Right lobe of liver (tissue), 6 donors: ENCODE data around the gene INSRR. TPM values are rescaled to one million over a fixed set of nuclear protein-coding genes. Genes with fewer than 3 reads are reported as not detected.

Source experiments
- ATAC-seq, 4 donors: fragments of 200-7000 bp; cut with Tn5 transposase; one replicate each; pipeline ENCODE4 v1.9.1; 2020; ENCODE audit warnings: mild to moderate bottlenecking in 4 of 4, moderate library complexity in 4 of 4
- DNase-seq, 3 donors: peaks; one replicate each; pipeline ENCODE4 v3.0.0-alpha.2; 2020
- H3K27ac ChIP-seq, 3 donors: fragments of 200-600 bp; one replicate each; pipeline ENCODE4 v1.8.0; 2022
- H3K27me3 ChIP-seq, 2 donors: fragments of 200-600 bp; one replicate each; pipeline ENCODE4 v1.8.0; 2022
- H3K36me3 ChIP-seq, 4 donors: fragments of 200-600 bp; sonication (generic) in 1 of 4; one replicate each; pipeline versions ENCODE4 v1.5.1 to v1.8.0; 2017 to 2022; ENCODE audit warnings: control low read depth in 1 of 4
- H3K4me1 ChIP-seq, 4 donors: fragments of 200-600 bp; sonication (generic) in 1 of 4; one replicate each; pipeline versions ENCODE4 v1.5.1 to v1.8.0; 2017 to 2022; ENCODE audit warnings: control low read depth in 1 of 4
- H3K4me3 ChIP-seq, 3 donors: fragments of 200-600 bp; one replicate each; pipeline ENCODE4 v1.8.0; 2022
- H3K9me3 ChIP-seq, 4 donors: fragments of 200-600 bp; sonication (generic) in 1 of 4; one replicate each; pipeline versions ENCODE4 v1.5.1 to v1.8.0; 2017 to 2022; ENCODE audit warnings: control low read depth in 1 of 4
- POLR2A ChIP-seq: fragments of 450-650 bp; IDR thresholded peaks from one replicate; pipeline ENCODE4 v1.6.1; 2017; ENCODE audit warnings: antibody characterized with exemption, mild to moderate bottlenecking
- WGBS: methylation state at CpG from one replicate; pipeline ENCODE4 v1.1.6; 2018; ENCODE audit warnings: low coverage, low lambda C conversion rate; ENCODE audit not compliant: insufficient coverage; ENCODE audit errors: missing lambda C conversion rate; 5-methylcytosine and 5-hydroxymethylcytosine counted together
- intact Hi-C, 2 donors: fragments of 100-400 bp; cut with DNase I; formaldehyde crosslinking; loops; one replicate each; pipeline versions ENCODE4 v1.11.2 to v1.14.1; 2022
- total RNA-seq, 6 experiments: library from RNA; depleted of rRNA in 2 of 6; stranded (reverse); fragments of >200 nt in 2 of 6; fragmentation: NEBNext Ultra II Directional in 3 of 6; extraction: Animal tissue kit (Norgen Biotek cat#: 25700) in 3 of 6; gene quantifications; one replicate each; pipeline versions ENCODE4 v1.1.0 to v1.2.4, GENCODE V29; 2016 to 2023
- TF ChIP-seq, protein P1 (sequence below), 4 donors: fragments of 200-600 bp in 3 of 4; fragments of 450-650 bp in 1 of 4; IDR thresholded peaks; one replicate each; pipeline versions ENCODE4 v1.5.1 to v1.8.0; 2016 to 2022; ENCODE audit warnings: antibody characterized with exemption in 4 of 4, mild to moderate bottlenecking in 2 of 4
- donor health status: DM: no; HTN: yes; CAD: no.
- donor health status: DM: no; HTN: no; CAD: no.
- donor health status: DM: no; HTN: no; CAD: no.
- donor health status: DM: no; HTN: yes; CAD: no.
- donor health status: DM: no; HTN: yes; CAD: no.

INSRR gene
- total RNA-seq, 6 experiments from 2014 or later = not detected

DNA sequence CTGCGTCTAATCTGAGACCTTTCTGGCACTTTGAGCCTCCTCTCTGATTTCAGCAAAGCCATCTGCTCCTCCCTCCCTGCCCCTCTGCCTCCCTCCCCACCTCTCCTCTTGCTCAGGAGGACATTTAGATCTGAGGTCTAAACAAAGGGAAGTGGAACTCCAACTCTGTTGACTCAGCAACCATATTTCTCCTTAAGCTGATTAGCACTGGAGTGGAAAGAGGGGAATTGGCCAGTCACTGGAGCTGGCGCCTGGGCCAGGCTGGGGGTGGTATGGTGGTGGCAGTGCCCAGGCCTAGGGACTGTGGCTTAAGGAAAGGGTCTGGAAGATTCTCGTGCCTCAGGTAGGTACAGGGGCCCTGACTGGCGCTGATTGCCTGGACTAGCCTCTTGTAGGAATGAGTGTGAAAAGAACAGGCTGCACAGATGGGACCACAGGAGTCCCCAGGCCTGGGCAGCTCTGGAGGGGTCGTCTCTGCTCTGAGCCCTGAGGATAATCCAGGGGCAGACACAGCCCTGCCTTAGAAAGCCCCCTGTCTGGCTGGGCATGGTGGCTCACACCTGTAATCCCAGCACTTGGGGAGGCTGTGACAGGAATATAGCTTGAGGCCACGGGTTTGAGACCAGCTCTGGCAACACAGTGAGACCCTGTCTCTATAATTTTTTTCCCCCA lies 54.2 kb downstream of the INSRR start:
- H3K9me3 ChIP-seq = no peaks in the 10 kb centered on the region
- ATAC-seq (peak; percentile 42 to 67 (median 53)), DNase-seq (no peak)
- H3K27ac ChIP-seq = no peak overlapping the region
- peaks cover 2 to 17% (median 11%) of the 10 kb centered on the region in 4 donors for H3K36me3 ChIP-seq
- intact Hi-C loops = no loop called here
- peaks cover 0 to 13% (median 0%) of the 10 kb centered on the region in 4 donors for H3K4me1 ChIP-seq
- H3K27me3 ChIP-seq = no peaks in the 10 kb centered on the region
- 79% methylated on average over 3 of the region's 6 CpGs for WGBS
- TF ChIP-seq POLR2A = no peak
- TF ChIP-seq, protein P1, sequence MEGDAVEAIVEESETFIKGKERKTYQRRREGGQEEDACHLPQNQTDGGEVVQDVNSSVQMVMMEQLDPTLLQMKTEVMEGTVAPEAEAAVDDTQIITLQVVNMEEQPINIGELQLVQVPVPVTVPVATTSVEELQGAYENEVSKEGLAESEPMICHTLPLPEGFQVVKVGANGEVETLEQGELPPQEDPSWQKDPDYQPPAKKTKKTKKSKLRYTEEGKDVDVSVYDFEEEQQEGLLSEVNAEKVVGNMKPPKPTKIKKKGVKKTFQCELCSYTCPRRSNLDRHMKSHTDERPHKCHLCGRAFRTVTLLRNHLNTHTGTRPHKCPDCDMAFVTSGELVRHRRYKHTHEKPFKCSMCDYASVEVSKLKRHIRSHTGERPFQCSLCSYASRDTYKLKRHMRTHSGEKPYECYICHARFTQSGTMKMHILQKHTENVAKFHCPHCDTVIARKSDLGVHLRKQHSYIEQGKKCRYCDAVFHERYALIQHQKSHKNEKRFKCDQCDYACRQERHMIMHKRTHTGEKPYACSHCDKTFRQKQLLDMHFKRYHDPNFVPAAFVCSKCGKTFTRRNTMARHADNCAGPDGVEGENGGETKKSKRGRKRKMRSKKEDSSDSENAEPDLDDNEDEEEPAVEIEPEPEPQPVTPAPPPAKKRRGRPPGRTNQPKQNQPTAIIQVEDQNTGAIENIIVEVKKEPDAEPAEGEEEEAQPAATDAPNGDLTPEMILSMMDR (IDR thresholded peaks at IDR 0.05) = no peak
- no peak overlapping the region for H3K4me3 ChIP-seq

DNA sequence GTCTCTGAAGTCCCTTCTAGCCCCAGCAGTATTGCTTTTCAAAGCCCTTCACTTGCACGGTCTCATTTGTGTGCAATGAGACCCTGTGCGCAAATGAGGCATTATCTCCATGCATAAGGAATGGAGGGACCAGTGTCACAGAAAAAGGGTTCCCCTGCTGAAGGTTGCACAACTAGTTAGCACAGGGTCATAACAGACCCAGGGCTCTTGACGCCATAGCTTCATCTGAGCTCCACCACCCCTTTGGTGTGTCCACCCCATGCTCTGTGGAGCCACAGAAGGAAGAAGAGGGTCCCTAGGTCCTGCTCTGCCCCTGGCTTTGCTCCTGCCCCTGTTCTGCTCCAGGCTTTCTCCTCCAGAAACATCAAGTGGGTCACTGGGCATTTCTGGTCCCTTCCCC lies 54.9 kb downstream of the INSRR start:
- no peak for ATAC-seq
- TF ChIP-seq POLR2A = no peak
- TF ChIP-seq, protein P1 (IDR thresholded peaks at IDR 0.05) = no peak
- H3K36me3 ChIP-seq = peaks cover 2 to 22% (median 14%) of the 10 kb centered on the region in 4 donors
- no peaks in the 10 kb centered on the region for H3K9me3 ChIP-seq
- DNase-seq = no peak
- 100% methylated on average over 2 of the region's 3 CpGs for WGBS
- no peaks in the 10 kb centered on the region for H3K27me3 ChIP-seq
- peaks cover 0 to 13% (median 0%) of the 10 kb centered on the region in 4 donors for H3K4me1 ChIP-seq
- intact Hi-C loops = no loop called here
- H3K27ac ChIP-seq = no peak overlapping the region
- no peak overlapping the region for H3K4me3 ChIP-seq

DNA sequence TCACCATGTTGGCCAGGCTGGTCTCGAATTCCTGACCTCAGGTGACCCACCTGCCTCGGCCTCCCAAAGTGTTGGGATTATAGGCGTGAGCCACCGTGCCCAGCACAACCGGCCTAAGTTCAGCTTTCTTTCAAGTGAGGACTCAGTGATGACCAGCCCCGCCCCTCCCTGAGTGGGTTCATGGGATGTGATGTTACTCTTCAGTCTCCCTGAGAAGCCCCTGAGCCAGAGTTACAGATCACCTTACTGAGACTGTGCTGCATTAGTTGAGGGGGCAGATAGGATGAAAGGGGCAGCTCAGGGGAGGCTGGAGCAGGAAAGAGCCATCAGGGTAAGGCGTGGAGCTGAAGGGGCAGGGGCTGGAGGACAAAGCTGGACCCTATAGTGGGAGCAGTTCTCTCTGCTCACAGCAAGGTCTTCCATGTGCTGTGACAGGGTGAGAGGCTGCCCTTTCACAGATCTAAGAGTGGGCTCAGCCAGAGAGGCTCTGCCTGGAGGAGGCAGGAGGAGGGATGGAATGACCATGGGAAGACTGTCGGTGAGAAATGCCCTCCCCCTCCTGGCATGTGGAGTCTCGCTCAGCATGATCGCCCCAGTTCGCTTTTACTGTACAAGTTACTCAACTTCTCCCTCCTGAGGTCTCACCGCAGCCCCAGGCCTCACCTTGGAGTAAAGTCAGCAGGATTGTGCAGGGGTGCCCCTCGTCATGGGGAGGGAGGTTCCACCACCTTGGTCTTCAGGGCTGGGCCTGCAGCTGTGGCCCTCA lies 55.6 kb downstream of the INSRR start:
- no peak overlapping the region for H3K4me3 ChIP-seq
- DNase-seq (no peak), ATAC-seq (no peak)
- peaks cover 2 to 29% (median 17%) of the 10 kb centered on the region in 4 donors for H3K36me3 ChIP-seq
- H3K27ac ChIP-seq = no peak overlapping the region
- TF ChIP-seq, protein P1 (IDR thresholded peaks at IDR 0.05) = no peak
- no peak for TF ChIP-seq POLR2A
- 88% methylated on average over 4 of the region's 13 CpGs for WGBS
- peaks cover 0 to 13% (median 0%) of the 10 kb centered on the region in 4 donors for H3K4me1 ChIP-seq
- intact Hi-C loops = no loop called here
- no peaks in the 10 kb centered on the region for H3K27me3 ChIP-seq
- no peaks in the 10 kb centered on the region for H3K9me3 ChIP-seq

DNA sequence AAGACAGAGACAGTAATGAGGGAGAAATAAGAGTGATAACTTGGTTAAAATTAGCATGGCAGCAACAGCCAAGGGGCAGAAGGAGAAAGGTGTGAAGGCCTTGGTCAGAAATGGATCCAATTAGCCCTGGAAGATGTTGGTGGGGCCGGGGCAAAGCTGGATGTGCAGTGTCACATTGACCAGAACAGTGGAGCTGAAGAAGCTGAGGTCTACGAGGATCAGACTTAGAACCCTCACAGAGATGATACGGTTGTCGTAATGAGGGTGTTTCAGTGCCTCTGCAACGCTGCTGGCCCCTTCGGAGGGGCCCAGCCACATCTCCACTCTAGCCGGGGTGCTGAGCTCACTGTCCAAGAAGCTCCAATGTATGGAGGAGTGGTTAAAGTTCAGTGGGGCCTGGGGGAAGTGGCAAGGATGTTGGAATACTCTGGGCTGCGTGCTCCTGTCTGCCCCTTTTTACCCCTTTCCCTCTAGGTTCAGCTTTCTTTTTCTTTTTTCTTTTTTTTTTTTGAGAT lies 56.4 kb downstream of the INSRR start:
- Histone ChIP-seq H3K4me1 (peaks cover 0 to 13% (median 0%) of the 10 kb centered on the region in 4 donors), H3K36me3 (peaks cover 2 to 37% (median 17%) of the 10 kb centered on the region in 4 donors), H3K9me3 (no peaks in the 10 kb centered on the region), H3K4me3 (no peak overlapping the region), H3K27me3 (no peaks in the 10 kb centered on the region), H3K27ac (no peak overlapping the region)
- ATAC-seq (no peak), DNase-seq (no peak)
- intact Hi-C loops = no loop called here
- 87% methylated on average over 5 of the region's 8 CpGs for WGBS
- TF ChIP-seq POLR2A = no peak
- TF ChIP-seq, protein P1 (IDR thresholded peaks at IDR 0.05) = no peak
